HEK293 (cell line): ENCODE data around the gene KCNIP2.

Experiments used
- CTCF ChIA-PET: fragments of 350-600 bp; formaldehyde crosslinking; extraction: SDS; loops from one replicate; lab custom pipeline; 2021; ENCODE audit warnings: antibody characterized with exemption; lab: Yijun Ruan, JAX
- POLR2A ChIA-PET: fragments of 300-600 bp; formaldehyde crosslinking; extraction: SDS; loops from one replicate; lab custom pipeline; 2020; ENCODE audit warnings: antibody characterized with exemption, inconsistent platforms; lab: Yijun Ruan, JAX
- H3K27ac ChIP-seq: fragments of 200-500 bp; sonication (Bioruptor generic); 2 replicates; pipeline ENCODE4 v1.5.1; 2014; ENCODE audit warnings: low read depth, low read length, control low read depth, inconsistent platforms; ENCODE audit errors: extremely low read depth
- H3K36me3 ChIP-seq, 2 experiments: fragments of 200-500 bp in 1 of 2; sonication (Bioruptor generic) in 1 of 2; 1 replicate in 1 of 2; 2 replicates in 1 of 2; pipeline ENCODE4 v1.5.1; 2014 to 2017; ENCODE audit warnings: inconsistent platforms in 2 of 2, low read length in 2 of 2; ENCODE audit not compliant: control insufficient read depth in 2 of 2, insufficient read depth in 1 of 2
- H3K4me1 ChIP-seq: fragments of 200-500 bp; sonication (Bioruptor generic); 2 replicates; pipeline ENCODE4 v1.5.1; 2014; ENCODE audit warnings: mild to moderate bottlenecking, low read length, inconsistent platforms; ENCODE audit not compliant: control insufficient read depth, insufficient read depth
- H3K4me3 ChIP-seq: 2 replicates; pipeline ENCODE4 v1.5.1; 2011; ENCODE audit warnings: low read depth, mild to moderate bottlenecking, control low read depth, low read length, moderate library complexity
- H3K9me3 ChIP-seq: fragments of 200-500 bp; sonication (Bioruptor generic); 2 replicates; pipeline ENCODE4 v1.5.1; 2014; ENCODE audit warnings: low read depth, low read length, inconsistent platforms; ENCODE audit not compliant: control insufficient read depth, insufficient read depth
- GFI1B ChIP-seq: fragments of 450-650 bp; formaldehyde crosslinking; IDR thresholded peaks from 2 replicates; pipeline ENCODE4 v1.5.1; 2016; ENCODE audit warnings: missing biosample characterization, missing genetic modification characterization
- GLIS2 ChIP-seq: fragments of 450-650 bp; formaldehyde crosslinking; IDR thresholded peaks from 2 replicates; pipeline ENCODE4 v1.5.1; 2016; ENCODE audit warnings: missing biosample characterization, missing genetic modification characterization
- PRDM1 ChIP-seq: fragments of 450-650 bp; formaldehyde crosslinking; IDR thresholded peaks from 2 replicates; pipeline ENCODE4; 2016; ENCODE audit warnings: missing biosample characterization, missing genetic modification characterization
- ZNF24 ChIP-seq: fragments of 450-650 bp; formaldehyde crosslinking; IDR thresholded peaks from 2 replicates; pipeline ENCODE4 v1.5.1; 2016; ENCODE audit warnings: missing biosample characterization, missing genetic modification characterization
- ZNF664 ChIP-seq: fragments of 450-650 bp; formaldehyde crosslinking; IDR thresholded peaks from 2 replicates; pipeline ENCODE4 v1.5.1; 2016; ENCODE audit warnings: missing biosample characterization, missing genetic modification characterization

KCNIP2 gene

GRCh38 chr10:101777619-101778145, 65.9 kb downstream of the KCNIP2 start:
- Histone ChIP-seq H3K27ac (no peak overlapping the region), H3K4me1 (peaks cover 18% of the 10 kb centered on the region), H3K4me3 (no peak overlapping the region), H3K36me3 (peaks cover 0 to 9% of the 10 kb centered on the region in 2 experiments; a peak in 1 of 3 replicates), H3K9me3 (no peaks in the 10 kb centered on the region)
- POLR2A ChIA-PET = no interaction called here
- CTCF ChIA-PET = interaction anchor here (0.6 to 8.1 kb wide), 3 partner anchors 20 to 310 kb away, joined by 3 to 203 read pairs (median 4); no protein-coding TSS in a partner anchor
- TF ChIP-seq GLIS2 = 0 out of 2 replicates have a peak, but pooled peaks have one; percentile 8
- TF ChIP-seq ZNF664 (tag by site-specific recombination) = no peak
- no peak for TF ChIP-seq GFI1B (tag by site-specific recombination)
- peak; percentile 94 for TF ChIP-seq ZNF24 (tag by site-specific recombination)

DNA sequence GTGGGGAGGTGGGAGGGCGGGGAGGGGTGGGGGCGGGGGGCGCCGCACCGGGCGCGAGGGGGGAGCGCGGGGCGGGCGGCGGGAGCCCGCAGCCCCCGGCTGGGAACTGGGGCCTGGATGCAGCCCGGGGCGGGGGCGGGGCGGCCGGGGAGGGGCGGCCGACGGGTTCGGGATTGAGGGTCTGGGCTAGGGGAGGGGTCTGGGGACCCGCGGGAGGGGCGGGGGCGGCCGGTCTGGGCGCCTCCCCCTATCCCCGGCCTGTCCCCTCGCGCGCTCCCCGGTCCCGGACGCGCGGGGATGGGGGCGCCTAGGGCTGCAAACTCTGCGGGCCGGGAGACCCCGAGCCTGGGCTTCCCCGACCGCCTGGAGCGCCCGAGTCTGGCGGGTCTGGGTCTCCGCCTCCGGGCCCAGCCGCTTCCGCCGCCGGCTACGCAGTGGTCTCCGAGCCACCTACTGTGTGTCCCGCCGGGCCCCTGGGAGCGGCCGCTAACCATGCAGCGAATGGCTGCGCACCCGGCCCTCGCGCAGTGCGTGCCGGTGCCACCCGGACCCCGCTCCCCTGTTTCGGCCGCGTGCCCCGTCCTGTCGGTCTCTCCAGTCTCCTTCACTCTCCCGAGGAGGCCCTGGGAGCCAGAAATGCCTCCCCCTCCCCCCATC, 67.3 kb downstream of the KCNIP2 start:
- H3K4me1 ChIP-seq = peaks cover 16% of the 10 kb centered on the region
- no peaks in the 10 kb centered on the region for H3K36me3 ChIP-seq
- ChIA-PET CTCF (interaction anchor here (0.6 to 0.7 kb wide), 3 partner anchors 13 to 77 kb away, joined by 3 to 7 read pairs (median 5); no protein-coding TSS in a partner anchor), POLR2A (no interaction called here)
- no peak overlapping the region; the same call in 1 of the 2 replicates for H3K4me3 ChIP-seq
- no peak overlapping the region for H3K27ac ChIP-seq
- TF ChIP-seq PRDM1 (tag by site-specific recombination) = no peak
- TF ChIP-seq, all 188 proteins: peak for 0
- H3K9me3 ChIP-seq = no peaks in the 10 kb centered on the region
